Smooth muscle cell (in vitro differentiated cells): ENCODE data around the gene VMAC. TPM values are rescaled to one million over a fixed set of nuclear protein-coding genes. Genes with fewer than 3 reads are reported as not detected.

Experiments used
- DNase-seq: peaks from one replicate; lab custom pipeline; 2025; ENCODE audit not compliant: unreplicated experiment; lab: John Stamatoyannopoulos, UW
- H2AFZ ChIP-seq: fragments of 200-600 bp; sonication (generic); 2 replicates; pipeline ENCODE4 v1.6.0; 2016; ENCODE audit warnings: antibody characterized with exemption, low read depth, mild to moderate bottlenecking
- H3F3A ChIP-seq: fragments of 200-600 bp; sonication (generic); 2 replicates; pipeline ENCODE4 v1.6.0; 2017; ENCODE audit warnings: antibody characterized with exemption, low read depth
- H3K27ac ChIP-seq: fragments of 200-600 bp; sonication (generic); 2 replicates; pipeline ENCODE4 v1.5.1; 2016; ENCODE audit warnings: low read depth, mild to moderate bottlenecking
- H3K27me3 ChIP-seq: fragments of 200-600 bp; sonication (generic); 2 replicates; pipeline ENCODE4 v1.6.1; 2016; ENCODE audit warnings: low read depth, mild to moderate bottlenecking
- H3K36me3 ChIP-seq: fragments of 200-600 bp; sonication (generic); 2 replicates; pipeline ENCODE4 v1.5.1; 2016; ENCODE audit warnings: low read depth
- H3K4me1 ChIP-seq: fragments of 200-600 bp; sonication (generic); 2 replicates; pipeline ENCODE4 v1.5.1; 2016; ENCODE audit warnings: low read depth
- H3K4me2 ChIP-seq: fragments of 200-600 bp; sonication (generic); 2 replicates; pipeline ENCODE4 v1.6.0; 2016; ENCODE audit warnings: mild to moderate bottlenecking
- H3K4me3 ChIP-seq: fragments of 200-600 bp; sonication (generic); 2 replicates; pipeline ENCODE4 v1.5.1; 2016; ENCODE audit warnings: mild to moderate bottlenecking
- H3K79me2 ChIP-seq: fragments of 200-600 bp; sonication (generic); 2 replicates; pipeline ENCODE4 v1.6.0; 2016; ENCODE audit warnings: low read depth, mild to moderate bottlenecking
- H3K9ac ChIP-seq: fragments of 200-600 bp; sonication (generic); 2 replicates; pipeline ENCODE4 v1.6.0; 2016; ENCODE audit warnings: low read depth
- H3K9me3 ChIP-seq: fragments of 200-600 bp; sonication (generic); replicated peaks from 2 replicates; pipeline ENCODE4 v1.5.1; 2016; ENCODE audit warnings: low read depth
- H4K20me1 ChIP-seq: fragments of 200-600 bp; sonication (generic); 2 replicates; pipeline ENCODE4 v1.6.0; 2016; ENCODE audit warnings: low read depth
- CTCF ChIP-seq: fragments of 200-600 bp; sonication (generic); IDR thresholded peaks from 2 replicates; pipeline ENCODE4 v1.5.1; 2017; ENCODE audit warnings: borderline replicate concordance, mild to moderate bottlenecking, antibody characterized with exemption; ENCODE audit not compliant: insufficient read depth, poor library complexity, severe bottlenecking
- WGBS: methylation state at CpG from one replicate; pipeline ENCODE4 v1.1.7; 2016; ENCODE audit warnings: low lambda C conversion rate; 5-methylcytosine and 5-hydroxymethylcytosine counted together
- polyA plus RNA-seq: library from polyadenylated mRNA; unstranded; fragments of >200 nt; fragmentation: Nextera tagmentation; extraction: Ambion mirVana; gene quantifications from 2 replicates; pipeline ENCODE4 v1.2.1, GENCODE V29; 2016
- total RNA-seq: library from RNA; depleted of rRNA; stranded (reverse); fragments of >200 nt; gene quantifications from 2 replicates; pipeline ENCODE4 v1.2.3, GENCODE V29; 2014

VMAC gene
- total and polyA plus RNA-seq, 2 experiments from 2014 or later = 0.36 to 0.95 TPM

GRCh38 chr19:5905114-5905778 lies 574 bp downstream of the VMAC start:
- no peaks in the 10 kb centered on the region for H3K9me3 ChIP-seq
- peak overlapping the region; percentile 76 for H3K4me3 ChIP-seq
- H3K36me3 ChIP-seq = no peaks in the 10 kb centered on the region
- WGBS = 57% methylated on average over 31 of the region's 31 CpGs
- peaks cover 24% of the 10 kb centered on the region for H4K20me1 ChIP-seq
- no peaks in the 10 kb centered on the region for H3K4me1 ChIP-seq
- H3K79me2 ChIP-seq = peaks cover 33% of the 10 kb centered on the region
- no peak overlapping the region for H3K27ac ChIP-seq
- H3K27me3 ChIP-seq = no peaks in the 10 kb centered on the region
- peak overlapping the region; percentile 74 for H3K9ac ChIP-seq
- H3K4me2 ChIP-seq = peak overlapping the region; percentile 98
- no peaks in the 10 kb centered on the region for H3F3A ChIP-seq
- H2AFZ ChIP-seq = no peak overlapping the region
- DNase-seq = no peak
- no peak for TF ChIP-seq CTCF

- Histone ChIP-seq H3K27ac (no peak overlapping the region), H3K9ac (no peak overlapping the region), H3K4me1 (no peaks in the 10 kb centered on the region), H3K79me2 (peaks cover 13% of the 10 kb centered on the region), H3K9me3 (no peaks in the 10 kb centered on the region), H4K20me1 (peaks cover 4% of the 10 kb centered on the region), H3K36me3 (no peaks in the 10 kb centered on the region), H2AFZ (no peak overlapping the region), H3K27me3 (no peaks in the 10 kb centered on the region), H3F3A (peaks cover 3% of the 10 kb centered on the region), H3K4me3 (no peak overlapping the region), H3K4me2 (no peak overlapping the region)
- no peak for DNase-seq
- TF ChIP-seq CTCF = no peak
- 72% methylated on average over 3 of the region's 5 CpGs for WGBS
Measured at GRCh38 chr19:5907241-5907640, 2.6 kb downstream of the VMAC start.

GRCh38 chr19:5908773-5909442 lies 4.2 kb downstream of the VMAC start:
- Histone ChIP-seq H3K27me3 (no peaks in the 10 kb centered on the region), H3K4me2 (no peak overlapping the region), H3K9me3 (no peaks in the 10 kb centered on the region), H3K27ac (no peak overlapping the region), H3K36me3 (no peaks in the 10 kb centered on the region), H3K79me2 (no peaks in the 10 kb centered on the region), H3F3A (peaks cover 3% of the 10 kb centered on the region), H3K4me3 (no peak overlapping the region), H3K4me1 (no peaks in the 10 kb centered on the region), H4K20me1 (no peaks in the 10 kb centered on the region), H3K9ac (no peak overlapping the region), H2AFZ (no peak overlapping the region)
- DNase-seq = no peak
- WGBS = 86% methylated on average over 12 of the region's 14 CpGs
- no peak for TF ChIP-seq CTCF

- Histone ChIP-seq H3K4me2 (no peak overlapping the region), H3K79me2 (no peaks in the 10 kb centered on the region), H4K20me1 (no peaks in the 10 kb centered on the region), H3K36me3 (no peaks in the 10 kb centered on the region), H3F3A (peaks cover 3% of the 10 kb centered on the region), H3K9me3 (no peaks in the 10 kb centered on the region), H3K27me3 (no peaks in the 10 kb centered on the region), H3K4me3 (no peak overlapping the region), H3K4me1 (no peaks in the 10 kb centered on the region), H3K27ac (no peak overlapping the region), H2AFZ (no peak overlapping the region), H3K9ac (no peak overlapping the region)
- WGBS = 90% methylated on average over 1 of the region's 1 CpG
- TF ChIP-seq CTCF = no peak
- DNase-seq = no peak
Measured at GRCh38 chr19:5910638-5910907, 5.9 kb downstream of the VMAC start.
